HG03139 (cell line): ENCODE measurements around the gene SERP2.

Experiments used
- ATAC-seq: cut with Tn5 transposase; IDR thresholded peaks from one replicate; pipeline ENCODE4 v1.9.1; 2021; ENCODE audit not compliant: unreplicated experiment

The SERP2 gene

GRCh38 chr13:44432650-44433049 is 59.0 kb downstream of the SERP2 start:
- no peak for ATAC-seq

GRCh38 chr13:44433863-44434765 is 60.5 kb downstream of the SERP2 start:
- ATAC-seq, result no peak

- ATAC-seq, result no peak
Measured at GRCh38 chr13:44434766-44435141, 61.1 kb downstream of the SERP2 start.

GRCh38 chr13:44435142-44435918 is 61.7 kb downstream of the SERP2 start:
- no peak for ATAC-seq

- ATAC-seq, result no peak
Measured at GRCh38 chr13:44435919-44436510, 62.4 kb downstream of the SERP2 start.

GRCh38 chr13:44436589-44437337 is 63.1 kb downstream of the SERP2 start:
- no peak for ATAC-seq

- ATAC-seq, result no peak
Measured at GRCh38 chr13:44437356-44438233, 64.0 kb downstream of the SERP2 start.

GRCh38 chr13:44438234-44438579 is 64.6 kb downstream of the SERP2 start:
- no peak for ATAC-seq

- ATAC-seq, result no peak
Measured at GRCh38 chr13:44439452-44440024, 65.9 kb downstream of the SERP2 start.

- no peak for ATAC-seq
Measured at GRCh38 chr13:44440046-44440608, 66.5 kb downstream of the SERP2 start.
